GM12801 (cell line): ENCODE results near the gene UNC13B.

Source experiments
- CTCF ChIP-seq: IDR thresholded peaks from one replicate; pipeline ENCODE4 v1.5.1; 2011; ENCODE audit warnings: control low read depth; ENCODE audit not compliant: insufficient read length; ENCODE audit errors: extremely low read depth

UNC13B gene

GRCh38 chr9:35254237-35254636, 92.4 kb downstream of the UNC13B start:
- TF ChIP-seq CTCF, result no peak

GRCh38 chr9:35254984-35255857, 93.4 kb downstream of the UNC13B start:
- no peak for TF ChIP-seq CTCF

- no peak for TF ChIP-seq CTCF
Observed at GRCh38 chr9:35257986-35258659, 96.3 kb downstream of the UNC13B start.

GRCh38 chr9:35258660-35259474, 97.1 kb downstream of the UNC13B start:
- TF ChIP-seq CTCF, result no peak

- no peak for TF ChIP-seq CTCF
Observed at GRCh38 chr9:35260186-35260585, 98.4 kb downstream of the UNC13B start.

GRCh38 chr9:35262064-35262463, 100.3 kb downstream of the UNC13B start:
- no peak for TF ChIP-seq CTCF

- no peak for TF ChIP-seq CTCF
Observed at GRCh38 chr9:35267710-35268109, 105.9 kb downstream of the UNC13B start.
